KMS-11 (cell line): ENCODE data around the gene SHANK2.

Source experiments
- H2AFZ ChIP-seq: fragments of 200-600 bp; sonication (generic); 2 replicates; pipeline ENCODE4 v1.6.1; 2016; ENCODE audit warnings: antibody characterized with exemption, mixed run types, low read depth
- H3K27ac ChIP-seq: fragments of 200-600 bp; sonication (generic); 2 replicates; pipeline ENCODE4 v1.6.1; 2016; ENCODE audit warnings: mild to moderate bottlenecking, mixed run types
- H3K27me3 ChIP-seq: fragments of 200-600 bp; sonication (generic); 2 replicates; pipeline ENCODE4 v1.6.1; 2017; ENCODE audit warnings: mild to moderate bottlenecking, low read depth, mixed run types, moderate library complexity; ENCODE audit not compliant: insufficient read depth
- H3K36me3 ChIP-seq: fragments of 200-600 bp; sonication (generic); 2 replicates; pipeline ENCODE4 v1.6.1; 2017; ENCODE audit warnings: mild to moderate bottlenecking, mixed run types; ENCODE audit not compliant: insufficient read depth
- H3K4me1 ChIP-seq: fragments of 200-600 bp; sonication (generic); 2 replicates; pipeline ENCODE4 v1.6.1; 2016; ENCODE audit warnings: mild to moderate bottlenecking, low read depth, mixed run types; ENCODE audit not compliant: poor library complexity, severe bottlenecking
- H3K4me2 ChIP-seq: fragments of 200-600 bp; sonication (generic); 2 replicates; pipeline ENCODE4 v1.7.0; 2016; ENCODE audit warnings: mild to moderate bottlenecking, mixed run types
- H3K4me3 ChIP-seq: fragments of 200-600 bp; sonication (generic); IDR thresholded peaks from 2 replicates; pipeline ENCODE4 v1.6.1; 2017; ENCODE audit warnings: low read depth, low read length, mixed read lengths; ENCODE audit not compliant: insufficient read depth
- H3K79me2 ChIP-seq: fragments of 200-600 bp; sonication (generic); 2 replicates; pipeline ENCODE4 v1.6.1; 2016; ENCODE audit warnings: low read depth, mixed run types; ENCODE audit not compliant: insufficient read depth
- H3K9ac ChIP-seq: fragments of 200-600 bp; sonication (generic); 2 replicates; pipeline ENCODE4 v1.6.1; 2016; ENCODE audit warnings: mild to moderate bottlenecking, mixed run types
- H4K20me1 ChIP-seq: fragments of 200-600 bp; sonication (generic); 2 replicates; pipeline ENCODE4 v1.6.1; 2016; ENCODE audit warnings: mild to moderate bottlenecking, mixed run types; ENCODE audit not compliant: insufficient read depth
- TF ChIP-seq, protein P1 (sequence below): fragments of 200-600 bp; sonication (generic); conservative IDR thresholded peaks from 2 replicates; pipeline ENCODE4 v1.6.1; 2017; ENCODE audit warnings: low read depth, mild to moderate bottlenecking, antibody characterized with exemption, low read length, moderate library complexity, mixed read lengths

SHANK2 gene

GRCh38 chr11:71251151-71251721 is 1.1 kb downstream of the SHANK2 start:
- Histone ChIP-seq H3K27me3 (no peaks in the 10 kb centered on the region; the same call in 1 of the 2 replicates), H4K20me1 (no peaks in the 10 kb centered on the region), H3K9ac (no peak overlapping the region), H2AFZ (no peak overlapping the region), H3K79me2 (no peaks in the 10 kb centered on the region), H3K4me3 (no peak overlapping the region), H3K4me2 (no peak overlapping the region), H3K4me1 (no peaks in the 10 kb centered on the region), H3K27ac (no peak overlapping the region), H3K36me3 (no peaks in the 10 kb centered on the region)
- TF ChIP-seq, protein P1, sequence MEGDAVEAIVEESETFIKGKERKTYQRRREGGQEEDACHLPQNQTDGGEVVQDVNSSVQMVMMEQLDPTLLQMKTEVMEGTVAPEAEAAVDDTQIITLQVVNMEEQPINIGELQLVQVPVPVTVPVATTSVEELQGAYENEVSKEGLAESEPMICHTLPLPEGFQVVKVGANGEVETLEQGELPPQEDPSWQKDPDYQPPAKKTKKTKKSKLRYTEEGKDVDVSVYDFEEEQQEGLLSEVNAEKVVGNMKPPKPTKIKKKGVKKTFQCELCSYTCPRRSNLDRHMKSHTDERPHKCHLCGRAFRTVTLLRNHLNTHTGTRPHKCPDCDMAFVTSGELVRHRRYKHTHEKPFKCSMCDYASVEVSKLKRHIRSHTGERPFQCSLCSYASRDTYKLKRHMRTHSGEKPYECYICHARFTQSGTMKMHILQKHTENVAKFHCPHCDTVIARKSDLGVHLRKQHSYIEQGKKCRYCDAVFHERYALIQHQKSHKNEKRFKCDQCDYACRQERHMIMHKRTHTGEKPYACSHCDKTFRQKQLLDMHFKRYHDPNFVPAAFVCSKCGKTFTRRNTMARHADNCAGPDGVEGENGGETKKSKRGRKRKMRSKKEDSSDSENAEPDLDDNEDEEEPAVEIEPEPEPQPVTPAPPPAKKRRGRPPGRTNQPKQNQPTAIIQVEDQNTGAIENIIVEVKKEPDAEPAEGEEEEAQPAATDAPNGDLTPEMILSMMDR = no peak

DNA sequence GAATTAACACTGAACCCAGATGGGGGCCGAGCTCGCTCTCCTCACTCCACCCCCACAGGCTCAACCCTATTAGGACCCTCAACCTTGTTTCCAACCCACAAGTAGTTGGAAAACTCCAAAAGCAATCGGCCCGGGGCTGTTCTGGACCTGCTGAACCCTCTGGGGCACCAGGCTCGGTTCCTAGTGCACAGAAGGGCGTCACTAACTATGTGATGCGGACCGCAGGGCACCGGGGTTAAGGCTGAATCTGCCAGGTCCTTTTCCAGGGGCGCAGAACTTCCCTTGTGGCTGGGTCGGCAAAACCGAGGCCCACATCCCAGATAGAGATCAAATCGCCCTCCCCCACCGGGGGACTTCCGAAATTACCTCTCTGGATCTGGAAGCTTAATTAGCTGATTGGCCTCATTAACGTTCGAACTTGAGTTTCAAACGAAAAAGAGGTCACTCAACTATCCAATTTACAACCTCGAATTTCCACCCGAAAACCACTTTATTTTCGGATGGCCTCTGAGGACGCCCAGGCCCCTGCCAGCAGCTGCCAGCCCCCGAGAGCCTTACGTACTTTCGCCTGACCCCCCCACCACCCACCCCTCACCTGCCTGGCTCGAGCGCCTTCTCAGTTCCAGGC is 1.7 kb downstream of the SHANK2 start:
- H3K4me2 ChIP-seq = no peak overlapping the region

DNA sequence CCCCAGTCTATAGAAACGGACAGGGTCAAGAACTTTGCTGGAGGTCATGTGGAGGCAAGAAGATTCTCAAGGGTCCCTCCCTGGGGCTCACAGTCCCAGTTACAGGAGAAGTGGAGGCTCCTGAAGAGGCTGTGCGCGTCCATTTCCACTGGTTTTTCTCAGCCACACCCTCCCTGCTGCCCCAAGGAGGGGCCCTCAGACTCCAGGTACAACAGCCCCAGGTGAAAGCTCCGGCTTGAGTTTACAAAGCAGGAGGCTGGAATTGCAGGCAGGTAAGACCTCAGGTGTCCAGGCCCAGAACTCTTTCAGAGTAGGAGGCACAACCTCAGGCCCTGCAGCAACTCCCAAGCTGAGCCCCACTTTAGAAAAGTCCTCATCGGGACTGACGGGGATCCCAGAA is 3.1 kb downstream of the SHANK2 start:
- no peak overlapping the region for H3K4me2 ChIP-seq

More for the DNA sequence above, 1.7 kb downstream of the SHANK2 start:
- Histone ChIP-seq H3K4me1 (no peaks in the 10 kb centered on the region), H3K27ac (no peak overlapping the region), H3K9ac (no peak overlapping the region), H3K36me3 (no peaks in the 10 kb centered on the region), H3K79me2 (no peaks in the 10 kb centered on the region), H4K20me1 (no peaks in the 10 kb centered on the region), H2AFZ (no peak overlapping the region), H3K4me3 (no peak overlapping the region), H3K27me3 (no peaks in the 10 kb centered on the region; the same call in 1 of the 2 replicates)
- TF ChIP-seq, protein P1 = no peak

GRCh38 chr11:71248656-71249055 is 3.7 kb downstream of the SHANK2 start:
- Histone ChIP-seq H3K4me2 (no peak overlapping the region), H3K4me1 (no peaks in the 10 kb centered on the region), H3K79me2 (no peaks in the 10 kb centered on the region), H3K27ac (no peak overlapping the region), H3K4me3 (no peak overlapping the region), H3K9ac (no peak overlapping the region), H3K36me3 (no peaks in the 10 kb centered on the region), H2AFZ (no peak overlapping the region), H3K27me3 (no peaks in the 10 kb centered on the region; the same call in 1 of the 2 replicates), H4K20me1 (no peaks in the 10 kb centered on the region)
- TF ChIP-seq, protein P1 = no peak

More for the DNA sequence above, 3.1 kb downstream of the SHANK2 start:
- H3K27ac ChIP-seq = no peak overlapping the region
- H3K36me3 ChIP-seq = no peaks in the 10 kb centered on the region
- no peak overlapping the region for H2AFZ ChIP-seq
- no peaks in the 10 kb centered on the region for H3K4me1 ChIP-seq
- H3K9ac ChIP-seq = no peak overlapping the region
- no peaks in the 10 kb centered on the region; the same call in 1 of the 2 replicates for H3K27me3 ChIP-seq
- TF ChIP-seq, protein P1 = no peak
- no peak overlapping the region for H3K4me3 ChIP-seq
- H3K79me2 ChIP-seq = no peaks in the 10 kb centered on the region
- H4K20me1 ChIP-seq = no peaks in the 10 kb centered on the region
